NCI-H226 (cell line): Measurements from ENCODE around the gene GRK4.
"Not testable (repeated sequence)": the region's sequence is repeated elsewhere in the genome, so short reads cannot be mapped to it uniquely, and the experiment has no call there.

ENCODE experiments used
- DNase-seq: peaks from one replicate; pipeline ENCODE4 v3.0.0-alpha.2; 2015

The GRK4 gene

GRCh38 chr4:2962614-2963174 lies 677 bp upstream of the GRK4 start:
- no peak for DNase-seq

GRCh38 chr4:2963966-2964471 lies 648 bp downstream of the GRK4 start:
- DNase-seq: peak; percentile 32

GRCh38 chr4:2964706-2965258 lies 1.4 kb downstream of the GRK4 start:
- DNase-seq: no peak

- no peak for DNase-seq
Observed at GRCh38 chr4:2965262-2965661, 1.9 kb downstream of the GRK4 start.

- peak; percentile 33 for DNase-seq
Observed at GRCh38 chr4:2968381-2968780, 5.0 kb downstream of the GRK4 start.

GRCh38 chr4:2971275-2971674 lies 7.9 kb downstream of the GRK4 start:
- DNase-seq: no peak

GRCh38 chr4:2977211-2978088 lies 14.1 kb downstream of the GRK4 start:
- no peak for DNase-seq

- no peak for DNase-seq
Observed at GRCh38 chr4:2981256-2981819, 18.0 kb downstream of the GRK4 start.

GRCh38 chr4:2982012-2982411 lies 18.6 kb downstream of the GRK4 start:
- DNase-seq: no peak

GRCh38 chr4:2983715-2984114 lies 20.3 kb downstream of the GRK4 start:
- not testable (repeated sequence) for DNase-seq

GRCh38 chr4:2991243-2991642 lies 27.9 kb downstream of the GRK4 start:
- DNase-seq: no peak

GRCh38 chr4:2994917-2995316 lies 31.5 kb downstream of the GRK4 start:
- no peak for DNase-seq

- no peak for DNase-seq
Observed at GRCh38 chr4:2995546-2996265, 32.3 kb downstream of the GRK4 start.

GRCh38 chr4:2996415-2996814 lies 33.0 kb downstream of the GRK4 start:
- no peak for DNase-seq

- DNase-seq: no peak
Observed at GRCh38 chr4:3007724-3008123, 44.4 kb downstream of the GRK4 start.

GRCh38 chr4:3009422-3009821 lies 46.1 kb downstream of the GRK4 start:
- DNase-seq: no peak

- DNase-seq: no peak
Observed at GRCh38 chr4:3010577-3010976, 47.2 kb downstream of the GRK4 start.

- no peak for DNase-seq
Observed at GRCh38 chr4:3010998-3011397, 47.6 kb downstream of the GRK4 start.

GRCh38 chr4:3011456-3012220 lies 48.3 kb downstream of the GRK4 start:
- no peak for DNase-seq

- no peak for DNase-seq
Observed at GRCh38 chr4:3013323-3013722, 50.0 kb downstream of the GRK4 start.

- DNase-seq: no peak
Observed at GRCh38 chr4:3013839-3014350, 50.5 kb downstream of the GRK4 start.

- no peak for DNase-seq
Observed at GRCh38 chr4:3016961-3017360, 53.6 kb downstream of the GRK4 start.
